GM18870 (cell line): Measurements from ENCODE around the gene YWHAH.
"Not testable (repeated sequence)": the region's sequence is repeated elsewhere in the genome, so short reads cannot be mapped to it uniquely, and the experiment has no call there.

Experiments
- ATAC-seq: cut with Tn5 transposase; IDR thresholded peaks from one replicate; pipeline ENCODE4 v1.9.1; 2021; ENCODE audit warnings: moderate library complexity; ENCODE audit not compliant: unreplicated experiment

The YWHAH gene

GRCh38 chr22:31977141-31977841 is 33.0 kb downstream of the YWHAH start:
- ATAC-seq, result no peak

DNA sequence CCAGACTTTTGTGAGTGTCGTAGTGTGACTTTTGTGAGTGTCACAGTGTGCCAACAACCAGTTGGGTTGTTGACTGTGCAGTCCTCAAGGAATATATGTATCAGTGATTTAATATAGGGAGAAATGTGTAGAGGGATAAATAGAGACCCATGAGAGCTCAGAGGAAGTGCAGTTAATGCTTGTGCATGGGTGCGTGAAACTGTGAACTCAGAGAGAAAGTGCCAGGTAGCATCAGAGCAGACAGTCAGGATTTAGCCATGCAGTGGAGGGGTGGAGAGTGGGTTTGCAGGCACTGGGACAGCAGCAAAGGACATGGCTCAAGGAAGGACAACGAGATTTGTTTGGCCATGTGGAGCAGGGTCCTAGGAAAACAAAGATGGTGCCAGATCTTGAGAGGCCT is 33.6 kb downstream of the YWHAH start:
- ATAC-seq, result no peak

DNA sequence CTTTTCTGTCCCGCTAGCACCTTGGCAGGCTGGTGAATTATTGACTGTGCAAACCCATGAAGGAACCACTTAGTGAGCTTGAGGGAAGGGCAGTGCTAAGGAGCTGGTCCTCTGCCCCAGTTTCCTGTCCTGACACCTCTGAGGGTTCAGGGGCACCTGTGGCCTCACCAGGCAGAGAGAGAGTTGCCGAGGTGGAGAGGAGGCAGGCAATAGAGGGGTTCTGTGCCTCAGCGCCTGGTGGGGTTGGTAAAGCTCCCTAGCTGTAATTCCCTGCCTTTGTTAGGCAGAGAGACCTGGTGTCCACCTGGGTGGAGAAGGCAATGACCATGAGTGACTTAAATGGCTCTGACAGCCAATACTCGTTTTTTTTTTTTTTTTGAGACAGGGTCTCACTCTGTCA is 36.3 kb downstream of the YWHAH start:
- ATAC-seq, result no peak

- ATAC-seq, result not testable (repeated sequence)
Measured at GRCh38 chr22:31981976-31982375, 37.6 kb downstream of the YWHAH start.

GRCh38 chr22:31983911-31984656 is 39.7 kb downstream of the YWHAH start:
- no peak for ATAC-seq

DNA sequence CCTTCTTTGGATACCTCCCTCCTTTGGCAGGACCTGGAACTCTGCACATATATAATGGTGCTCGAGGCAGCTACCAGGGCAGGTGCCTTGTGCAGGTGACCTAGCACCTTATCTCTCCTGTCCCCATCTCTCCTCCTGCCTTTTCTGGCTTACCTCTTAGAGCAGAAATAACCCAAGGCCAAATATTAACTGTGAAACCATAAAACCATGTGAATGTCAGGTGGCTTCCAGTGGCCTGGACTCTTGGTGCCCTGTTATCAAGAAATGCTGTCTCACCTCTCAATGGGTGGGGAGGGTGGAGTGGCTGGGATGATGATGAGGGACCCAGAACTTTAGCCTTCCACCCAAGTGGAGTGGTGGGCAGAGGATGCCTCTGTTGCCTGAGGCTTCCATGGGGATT is 42.9 kb downstream of the YWHAH start:
- no peak for ATAC-seq

- no peak for ATAC-seq
Measured at GRCh38 chr22:31991102-31991839, 46.9 kb downstream of the YWHAH start.

GRCh38 chr22:31995046-31995445 is 50.7 kb downstream of the YWHAH start:
- ATAC-seq, result no peak

- no peak for ATAC-seq
Measured at GRCh38 chr22:31995807-31996206, 51.5 kb downstream of the YWHAH start.

GRCh38 chr22:31998784-31999385 is 54.5 kb downstream of the YWHAH start:
- ATAC-seq, result no peak

- no peak for ATAC-seq
Measured at GRCh38 chr22:32000181-32000580, 55.8 kb downstream of the YWHAH start.

DNA sequence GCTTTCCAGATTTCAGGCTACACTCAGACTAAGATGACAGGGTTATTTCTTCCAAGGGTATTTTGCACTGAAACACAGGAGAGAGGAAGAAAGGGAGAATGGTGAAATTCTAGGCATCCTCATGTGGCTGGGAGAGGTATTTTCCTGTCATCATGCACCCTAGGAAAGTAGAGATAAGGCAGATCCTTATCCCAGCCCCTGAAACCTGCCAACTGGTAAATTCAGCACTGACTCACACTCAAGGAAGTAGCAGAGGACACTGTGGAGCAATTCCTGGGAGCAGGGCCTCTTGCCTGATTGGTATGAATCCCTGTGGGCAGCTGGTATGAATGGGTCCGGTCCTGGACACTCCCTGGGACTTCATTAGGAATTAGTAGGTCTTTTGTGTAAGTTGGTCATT is 61.1 kb downstream of the YWHAH start:
- no peak for ATAC-seq
